Right atrium auricular region (tissue), 2 donors: ENCODE results near the gene DST. TPM values are rescaled to one million over a fixed set of nuclear protein-coding genes. Genes with fewer than 3 reads are reported as not detected.

ENCODE experiments used
- DNase-seq: peaks from one replicate; pipeline ENCODE4 v3.0.0-alpha.2; 2019; ENCODE audit warnings: low spot score
- H3K27ac ChIP-seq, 2 donors: fragments of 200-600 bp; sonication (generic); 1 replicate in 1 of 2; 2 replicates in 1 of 2; pipeline ENCODE4 v1.5.1; 2016 to 2019
- H3K27me3 ChIP-seq, 2 donors: fragments of 200-600 bp; sonication (generic); one replicate each; pipeline versions ENCODE4 v1.5.1 to v1.6.0; 2017 to 2019
- H3K36me3 ChIP-seq: fragments of 200-600 bp; sonication (generic); one replicate; pipeline ENCODE4 v1.5.1; 2016
- H3K4me1 ChIP-seq, 2 donors: fragments of 200-600 bp; sonication (generic); one replicate each; pipeline versions ENCODE4 v1.5.1 to v1.6.0; 2017 to 2019
- H3K4me3 ChIP-seq, 2 donors: fragments of 200-600 bp; sonication (generic); 1 replicate in 1 of 2; 2 replicates in 1 of 2; pipeline ENCODE4 v1.5.1; 2017 to 2019; ENCODE audit warnings: mild to moderate bottlenecking in 1 of 2, moderate library complexity in 1 of 2
- H3K9me3 ChIP-seq, 2 donors: fragments of 200-600 bp; sonication (generic); one replicate each; pipeline ENCODE4 v1.5.1; 2019
- total RNA-seq, 2 donors: library from RNA; depleted of rRNA; stranded (reverse); fragments of >200 nt; gene quantifications; one replicate each; pipeline ENCODE4 v1.1.0, GENCODE V29; 2016
- TF ChIP-seq, protein P1 (sequence below), 2 donors: fragments of 200-600 bp; sonication (generic); IDR thresholded peaks; one replicate each; pipeline ENCODE4 v1.5.1; 2019; ENCODE audit warnings: antibody characterized with exemption in 2 of 2

Gene DST
- total RNA-seq, 2 donors from 2014 or later = 257 to 285 TPM

DNA sequence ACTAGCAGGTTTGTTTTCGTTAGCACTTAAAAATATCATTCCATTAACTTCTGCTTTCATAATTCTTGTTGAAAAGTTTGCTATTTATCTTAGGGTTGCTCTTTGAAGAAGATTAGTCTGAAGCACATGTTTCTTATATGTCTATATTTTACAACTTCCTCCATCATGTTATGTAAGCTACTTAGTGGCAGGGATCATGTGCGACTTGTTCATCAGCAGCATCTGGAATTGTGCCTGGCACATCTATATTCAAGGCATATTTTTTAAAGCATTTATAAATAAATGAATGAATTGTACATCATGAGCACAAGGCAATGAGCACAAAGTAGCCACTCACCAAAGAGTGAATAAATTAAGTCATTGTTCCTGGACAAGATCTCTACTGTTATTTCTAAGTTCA is 208.1 kb downstream of the DST start:
- no peak overlapping the region for H3K27ac ChIP-seq
- no peak overlapping the region for H3K4me3 ChIP-seq
- TF ChIP-seq, protein P1, sequence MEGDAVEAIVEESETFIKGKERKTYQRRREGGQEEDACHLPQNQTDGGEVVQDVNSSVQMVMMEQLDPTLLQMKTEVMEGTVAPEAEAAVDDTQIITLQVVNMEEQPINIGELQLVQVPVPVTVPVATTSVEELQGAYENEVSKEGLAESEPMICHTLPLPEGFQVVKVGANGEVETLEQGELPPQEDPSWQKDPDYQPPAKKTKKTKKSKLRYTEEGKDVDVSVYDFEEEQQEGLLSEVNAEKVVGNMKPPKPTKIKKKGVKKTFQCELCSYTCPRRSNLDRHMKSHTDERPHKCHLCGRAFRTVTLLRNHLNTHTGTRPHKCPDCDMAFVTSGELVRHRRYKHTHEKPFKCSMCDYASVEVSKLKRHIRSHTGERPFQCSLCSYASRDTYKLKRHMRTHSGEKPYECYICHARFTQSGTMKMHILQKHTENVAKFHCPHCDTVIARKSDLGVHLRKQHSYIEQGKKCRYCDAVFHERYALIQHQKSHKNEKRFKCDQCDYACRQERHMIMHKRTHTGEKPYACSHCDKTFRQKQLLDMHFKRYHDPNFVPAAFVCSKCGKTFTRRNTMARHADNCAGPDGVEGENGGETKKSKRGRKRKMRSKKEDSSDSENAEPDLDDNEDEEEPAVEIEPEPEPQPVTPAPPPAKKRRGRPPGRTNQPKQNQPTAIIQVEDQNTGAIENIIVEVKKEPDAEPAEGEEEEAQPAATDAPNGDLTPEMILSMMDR (IDR thresholded peaks at IDR 0.05) = no peak
- no peaks in the 10 kb centered on the region for H3K36me3 ChIP-seq
- H3K27me3 ChIP-seq = no peaks in the 10 kb centered on the region
- H3K9me3 ChIP-seq = peaks cover 0 to 2% of the 10 kb centered on the region in 2 donors
- H3K4me1 ChIP-seq = no peaks in the 10 kb centered on the region
- no peak for DNase-seq

DNA sequence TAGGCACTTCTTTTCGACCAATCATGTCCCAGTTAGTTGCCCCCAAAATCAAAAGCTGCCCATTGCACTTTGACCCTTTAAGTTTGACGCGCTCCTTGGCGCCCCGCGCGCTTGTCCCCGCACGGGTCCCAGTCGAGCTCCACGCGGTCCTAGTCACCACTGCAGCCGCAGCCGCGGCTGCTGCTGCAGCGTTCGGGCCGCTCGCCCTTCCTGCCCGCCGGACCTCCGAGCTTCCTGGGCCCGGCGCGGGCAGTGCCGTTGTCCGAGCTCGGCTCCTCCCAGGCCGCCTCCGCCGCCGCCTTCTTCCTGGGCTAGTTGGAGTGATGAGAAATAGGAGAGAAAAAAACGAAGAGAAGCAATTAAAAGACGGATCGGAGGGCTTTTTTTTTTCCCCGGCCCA is 209.6 kb downstream of the DST start:
- TF ChIP-seq, protein P1 (IDR thresholded peaks at IDR 0.05) = no peak
- H3K27me3 ChIP-seq = no peaks in the 10 kb centered on the region
- H3K4me3 ChIP-seq = no peak overlapping the region
- H3K9me3 ChIP-seq = no peaks in the 10 kb centered on the region
- no peak overlapping the region for H3K27ac ChIP-seq
- no peaks in the 10 kb centered on the region for H3K36me3 ChIP-seq
- no peaks in the 10 kb centered on the region for H3K4me1 ChIP-seq
- DNase-seq = no peak

DNA sequence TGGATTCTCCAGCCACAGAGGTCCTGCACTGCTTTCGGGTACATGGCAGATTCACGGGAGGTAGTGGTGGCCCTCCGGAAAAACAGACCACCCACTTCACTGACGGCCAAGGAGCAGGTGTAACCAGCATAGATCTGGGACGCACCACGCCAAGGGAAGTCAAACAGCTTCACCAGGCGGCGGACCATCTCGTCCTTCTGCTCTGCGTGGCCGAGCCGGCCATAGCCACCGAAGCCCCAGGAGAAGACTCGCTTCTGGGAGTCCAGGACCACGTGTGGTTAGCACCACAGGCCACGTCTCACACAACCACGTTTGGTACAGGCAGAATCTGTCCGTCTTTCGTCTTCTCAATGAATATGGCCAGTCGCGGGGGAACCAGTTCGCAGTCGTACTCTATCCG is 210.5 kb downstream of the DST start:
- H3K36me3 ChIP-seq = no peaks in the 10 kb centered on the region
- TF ChIP-seq, protein P1 (IDR thresholded peaks at IDR 0.05) = no peak
- no peak overlapping the region for H3K27ac ChIP-seq
- no peak for DNase-seq
- H3K9me3 ChIP-seq = no peaks in the 10 kb centered on the region
- H3K27me3 ChIP-seq = no peaks in the 10 kb centered on the region
- no peaks in the 10 kb centered on the region for H3K4me1 ChIP-seq
- no peak overlapping the region for H3K4me3 ChIP-seq

DNA sequence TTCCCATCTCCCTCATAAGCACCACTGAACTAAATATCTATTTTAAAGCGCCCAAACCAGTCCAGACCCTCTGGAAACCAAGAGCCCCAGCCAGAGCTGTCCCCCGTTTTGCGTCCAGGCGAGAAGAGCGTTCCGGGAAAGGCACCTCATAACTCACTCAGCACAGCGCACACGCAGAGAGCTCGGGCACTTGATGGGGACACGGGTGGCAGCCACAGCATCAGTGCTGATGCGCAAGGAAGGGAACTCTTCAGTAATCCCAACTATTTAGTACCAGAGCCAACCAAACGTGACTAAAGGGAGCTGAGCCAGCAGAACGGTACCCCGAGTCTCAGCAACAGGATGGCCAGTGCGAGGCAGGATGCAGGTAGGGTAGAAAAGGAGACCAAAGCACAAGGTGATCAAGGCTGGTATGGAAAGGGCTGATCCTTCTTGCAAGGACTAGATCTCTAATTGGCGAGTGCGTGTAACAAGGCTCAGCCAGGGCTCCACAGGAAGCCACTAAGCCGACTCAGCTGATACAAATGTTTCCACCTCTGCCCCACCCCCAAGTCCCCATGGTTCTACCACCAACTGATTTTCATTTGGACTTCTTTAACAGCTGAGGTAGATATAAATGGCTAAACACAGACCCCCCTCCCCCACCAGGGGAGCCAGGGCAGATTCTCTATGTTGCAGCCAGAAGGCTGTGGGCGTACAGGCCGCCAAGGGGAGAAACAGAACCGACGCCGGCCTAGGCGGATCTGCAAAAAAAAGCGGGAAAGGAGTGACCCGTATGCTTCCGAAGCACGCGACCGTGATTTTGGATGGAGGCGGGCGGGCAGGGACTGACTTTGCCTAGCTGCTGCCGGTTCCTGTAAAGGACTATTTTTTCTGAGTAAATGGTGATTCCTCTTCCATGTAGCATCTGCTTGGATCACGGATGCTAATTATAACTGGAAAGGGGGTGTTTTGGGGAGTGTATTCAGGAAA is 211.8 kb downstream of the DST start:
- TF ChIP-seq, protein P1 (IDR thresholded peaks at IDR 0.05) = no peak
- H3K9me3 ChIP-seq = no peaks in the 10 kb centered on the region
- no peak for DNase-seq
- H3K27ac ChIP-seq = no peak overlapping the region
- no peaks in the 10 kb centered on the region for H3K27me3 ChIP-seq
- no peaks in the 10 kb centered on the region for H3K4me1 ChIP-seq
- H3K36me3 ChIP-seq = no peaks in the 10 kb centered on the region
- no peak overlapping the region for H3K4me3 ChIP-seq

DNA sequence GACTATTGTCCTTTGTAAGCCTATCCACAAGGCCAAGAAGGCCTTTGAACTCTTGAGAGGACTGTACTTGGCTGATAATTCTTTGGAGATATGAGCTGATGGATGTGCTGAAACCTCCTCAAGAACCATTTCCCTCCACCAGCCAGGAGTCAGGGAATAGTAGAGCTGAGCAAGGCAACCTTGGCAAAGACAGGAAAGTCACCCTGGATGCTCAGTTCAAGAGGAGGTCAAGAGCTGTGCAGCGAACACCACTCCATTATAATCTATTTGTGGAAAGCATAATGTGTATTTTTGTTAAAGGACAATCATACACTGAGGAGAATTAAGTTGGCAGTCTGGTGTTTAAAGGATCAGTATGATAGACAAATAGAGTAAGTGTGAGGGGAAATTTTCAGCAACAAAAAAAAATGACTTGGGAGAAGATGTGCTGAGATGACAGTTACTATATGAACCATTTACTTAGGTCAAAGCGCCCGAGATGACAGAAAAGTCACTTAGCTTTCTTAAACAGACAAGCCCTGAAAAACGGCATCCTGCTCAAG is 218.1 kb downstream of the DST start:
- Histone ChIP-seq H3K4me3 (no peak overlapping the region), H3K27ac (no peak overlapping the region)

More for the DNA sequence above, 218.1 kb downstream of the DST start:
- TF ChIP-seq, protein P1 (IDR thresholded peaks at IDR 0.05) = no peak
- no peak for DNase-seq
- Histone ChIP-seq H3K36me3 (no peaks in the 10 kb centered on the region), H3K9me3 (no peaks in the 10 kb centered on the region), H3K4me1 (no peaks in the 10 kb centered on the region), H3K27me3 (no peaks in the 10 kb centered on the region)
